NCI-H510A (cell line): ENCODE measurements around the gene RAB29.

Source experiments
- DNase-seq: peaks from one replicate; lab custom pipeline; 2025; lab: John Stamatoyannopoulos, UW

The RAB29 gene

DNA sequence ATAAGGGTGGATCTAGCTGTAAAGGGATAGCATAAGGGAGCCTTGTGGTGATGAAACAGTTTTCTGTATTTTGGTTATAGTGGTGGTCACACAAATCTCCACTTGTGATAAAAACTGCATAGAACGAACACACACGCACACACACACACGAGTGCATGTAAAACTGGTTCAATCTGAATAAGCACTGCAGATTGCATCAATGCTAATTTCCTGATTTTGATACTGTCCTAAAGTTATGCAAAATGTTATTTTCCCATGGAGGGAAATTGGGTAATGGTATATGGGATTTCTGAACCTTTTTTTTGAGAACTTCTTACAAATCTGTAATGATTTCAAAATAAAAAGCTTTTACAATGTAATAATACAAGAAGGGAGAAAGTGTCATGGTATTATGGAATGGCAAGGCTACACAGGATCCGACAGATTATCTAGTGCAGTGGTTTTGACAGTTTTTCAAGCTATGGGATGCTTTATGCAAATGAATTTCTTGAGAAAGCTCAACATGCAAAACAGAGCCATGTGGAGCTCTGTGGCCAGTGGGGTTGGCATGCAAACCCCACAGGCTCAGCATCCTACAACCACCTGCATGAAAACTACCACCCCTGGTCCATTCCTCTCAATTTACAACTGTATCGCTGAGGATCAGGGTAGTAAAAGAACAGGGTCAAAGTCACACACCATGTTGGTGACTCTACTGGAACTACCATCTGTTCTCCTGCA is 18.9 kb upstream of the RAB29 start:
- DNase-seq = no peak

DNA sequence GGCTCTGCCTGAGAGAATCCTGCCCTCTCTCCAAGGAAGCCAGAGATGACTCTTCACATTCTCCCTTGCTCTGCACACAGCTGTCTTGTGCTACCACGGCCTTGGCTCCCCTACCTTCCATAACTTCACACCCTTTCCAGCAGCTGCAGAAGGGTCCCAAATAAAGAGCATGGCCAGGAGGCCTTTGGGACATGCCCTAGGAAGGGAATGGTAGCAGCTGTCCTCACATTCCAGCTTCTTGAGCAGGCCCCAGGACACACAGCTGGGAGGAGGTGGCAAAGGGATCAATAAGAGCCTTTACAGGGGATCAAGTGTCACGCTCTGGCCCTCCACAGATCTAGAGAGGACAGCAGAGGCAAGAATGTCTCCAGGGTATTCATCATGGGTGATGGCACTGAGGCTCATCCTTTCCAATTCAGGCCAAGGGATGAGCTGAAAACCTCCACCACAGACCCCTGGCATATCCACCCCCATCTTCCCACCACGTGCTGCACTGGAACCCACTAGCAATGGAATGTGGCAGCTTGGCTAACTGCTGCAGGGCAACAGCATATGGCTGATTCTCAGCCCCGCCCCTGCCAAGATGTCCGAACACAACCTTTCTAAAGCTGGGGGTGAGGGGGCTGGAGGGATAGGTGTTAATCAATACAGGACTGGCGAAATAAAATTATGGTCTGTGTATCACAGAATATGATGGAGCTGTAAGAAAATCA is 17.8 kb upstream of the RAB29 start:
- DNase-seq = no peak

DNA sequence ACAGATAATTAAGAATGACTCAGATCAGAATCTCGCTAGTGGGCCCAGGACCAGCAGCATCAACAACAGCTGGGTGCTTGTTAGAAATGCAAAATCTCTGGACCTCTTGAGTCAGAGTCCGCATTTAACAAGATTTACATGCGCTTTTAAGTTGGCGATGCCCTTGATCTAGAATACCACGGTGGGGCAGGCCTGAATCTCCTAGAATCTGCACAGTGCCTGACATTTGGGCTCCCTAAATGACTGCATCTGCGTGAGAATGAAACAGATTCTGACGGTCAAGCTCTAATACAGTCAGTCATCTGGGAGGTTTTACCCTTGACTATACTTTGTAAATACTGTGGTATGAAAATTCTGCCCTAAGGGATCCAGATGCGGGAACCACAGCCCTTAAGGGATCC is 17.2 kb upstream of the RAB29 start:
- no peak for DNase-seq

DNA sequence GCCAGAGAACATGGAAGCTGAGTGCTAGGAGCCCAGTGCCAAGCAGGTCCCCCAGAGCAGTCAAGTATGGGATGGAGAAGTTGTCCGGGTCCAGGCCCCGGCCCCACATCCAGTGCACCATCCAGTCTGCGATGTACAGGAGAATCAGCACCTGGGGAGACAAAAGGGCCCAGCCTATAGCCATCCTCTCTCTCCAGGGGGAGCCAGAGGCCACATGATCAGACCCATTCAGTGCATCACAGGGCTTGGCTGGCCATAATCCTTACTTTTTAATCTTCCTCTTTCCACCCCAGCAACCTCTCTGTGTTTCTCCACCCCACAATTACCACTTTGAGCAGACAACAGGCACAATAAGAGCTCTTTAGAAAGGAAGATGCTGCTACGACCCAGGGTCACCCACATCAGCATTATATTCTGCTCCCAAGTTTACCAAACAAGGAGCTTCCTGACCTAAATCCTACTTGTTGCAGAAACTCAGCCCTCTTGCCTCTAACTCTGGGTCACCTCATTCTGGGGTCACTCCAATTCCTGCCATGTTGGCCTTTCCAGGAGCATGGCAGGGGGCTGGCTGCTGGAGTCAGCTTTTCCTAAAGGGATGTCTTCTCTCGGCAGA is 16.4 kb upstream of the RAB29 start:
- DNase-seq = peak; percentile 19

DNA sequence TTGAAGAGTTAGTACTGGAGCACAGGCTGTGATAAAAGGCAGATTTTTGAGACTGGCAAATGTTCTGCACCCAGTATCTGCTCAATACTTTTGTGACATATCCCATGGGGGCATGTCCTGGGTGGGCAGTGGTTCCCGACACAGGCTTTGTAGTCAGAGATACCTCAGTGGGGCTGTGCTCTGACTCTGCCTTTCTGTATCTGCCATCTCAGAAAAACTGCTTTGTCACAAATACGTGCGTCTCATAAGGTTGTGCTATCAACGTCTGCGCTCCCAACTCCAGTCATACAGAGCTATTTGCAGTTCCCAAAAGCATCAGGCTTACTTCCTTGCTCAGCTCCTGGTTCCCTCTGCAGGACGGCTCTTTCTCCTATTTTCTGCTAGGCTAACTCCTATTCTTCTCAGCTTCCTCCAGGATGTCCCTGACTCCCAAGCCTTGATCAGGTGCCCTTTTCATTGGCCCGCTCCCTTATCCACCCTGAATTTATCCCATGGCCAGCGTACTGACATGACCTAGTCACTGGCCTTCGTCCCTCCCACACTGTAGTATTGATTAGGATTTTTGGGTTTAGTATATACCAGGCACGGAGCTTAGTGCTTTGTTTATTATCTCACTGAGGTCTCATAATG is 12.1 kb upstream of the RAB29 start:
- no peak for DNase-seq

DNA sequence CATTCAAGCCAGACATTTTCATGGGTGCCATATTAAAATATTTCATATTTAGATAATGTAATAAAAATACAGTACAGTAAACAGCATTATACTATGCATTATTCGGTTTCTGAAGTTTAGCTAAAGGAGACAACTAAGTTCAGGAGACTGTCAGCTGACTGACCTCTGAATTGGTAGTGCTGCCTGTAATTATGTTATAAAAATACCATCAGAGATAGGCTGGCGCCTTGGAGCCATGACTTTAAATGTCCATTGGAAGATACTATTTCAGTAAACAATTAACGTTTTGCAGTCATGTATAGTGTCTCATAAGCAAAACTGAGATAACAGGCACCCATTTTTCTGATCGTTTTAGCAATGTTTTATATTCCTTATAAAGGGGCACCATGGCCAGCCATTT is 11.3 kb upstream of the RAB29 start:
- no peak for DNase-seq

DNA sequence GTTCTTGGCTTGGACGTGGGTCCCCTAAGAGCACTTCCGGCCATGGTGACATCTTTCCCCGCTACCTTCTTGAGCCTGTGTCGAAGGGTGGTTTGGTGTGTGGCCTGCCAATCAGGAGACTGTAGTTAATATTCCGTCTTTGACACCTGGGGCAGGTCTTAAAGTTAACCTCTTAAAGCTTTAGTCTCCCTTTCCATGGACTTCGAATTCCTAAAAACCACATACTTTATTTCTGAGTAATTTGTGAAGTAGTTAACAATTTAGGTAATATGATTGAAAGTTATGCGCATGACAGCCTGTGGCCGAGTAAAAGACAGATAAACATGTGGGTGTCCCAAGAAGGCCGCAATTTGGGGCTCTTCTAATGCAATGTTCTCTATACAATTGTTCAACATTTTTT is 10.2 kb upstream of the RAB29 start:
- no peak for DNase-seq

DNA sequence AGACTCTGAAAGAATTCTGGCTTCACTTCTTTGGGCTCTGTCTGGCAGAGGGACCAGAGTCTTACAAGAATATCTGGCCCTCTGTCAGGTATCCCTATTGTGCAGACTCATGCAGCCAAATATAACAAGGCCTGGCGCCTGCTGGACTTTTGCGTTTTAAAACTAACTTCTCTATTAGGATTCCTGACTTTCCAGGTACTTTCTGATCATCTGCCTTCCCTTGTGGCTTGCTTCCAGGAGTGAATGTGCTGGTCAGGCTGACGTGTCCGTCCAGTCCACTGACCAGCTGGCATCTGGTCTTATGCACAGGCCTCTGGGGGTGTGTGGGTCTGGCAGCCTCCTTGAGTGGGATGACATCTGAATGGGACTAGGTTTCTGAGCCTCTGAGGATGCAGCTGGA is 8.6 kb upstream of the RAB29 start:
- no peak for DNase-seq

DNA sequence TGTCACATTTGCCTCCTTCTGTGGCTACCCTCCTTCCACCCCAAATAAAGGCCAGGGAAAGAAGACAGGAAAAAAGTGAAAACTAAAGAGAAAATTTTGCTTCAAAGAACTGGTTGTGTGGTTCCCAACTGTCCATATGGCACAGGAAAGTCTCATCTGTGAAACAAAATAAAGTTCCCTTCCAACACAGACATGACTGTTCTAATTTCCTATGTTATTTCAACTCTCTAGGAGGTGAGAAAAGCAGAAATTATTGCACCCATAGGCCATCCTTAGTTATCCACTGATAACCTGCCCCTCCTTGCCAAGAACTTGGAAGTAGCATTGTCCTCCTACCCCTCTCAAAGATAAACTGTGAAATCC is 8.1 kb upstream of the RAB29 start:
- DNase-seq = no peak

DNA sequence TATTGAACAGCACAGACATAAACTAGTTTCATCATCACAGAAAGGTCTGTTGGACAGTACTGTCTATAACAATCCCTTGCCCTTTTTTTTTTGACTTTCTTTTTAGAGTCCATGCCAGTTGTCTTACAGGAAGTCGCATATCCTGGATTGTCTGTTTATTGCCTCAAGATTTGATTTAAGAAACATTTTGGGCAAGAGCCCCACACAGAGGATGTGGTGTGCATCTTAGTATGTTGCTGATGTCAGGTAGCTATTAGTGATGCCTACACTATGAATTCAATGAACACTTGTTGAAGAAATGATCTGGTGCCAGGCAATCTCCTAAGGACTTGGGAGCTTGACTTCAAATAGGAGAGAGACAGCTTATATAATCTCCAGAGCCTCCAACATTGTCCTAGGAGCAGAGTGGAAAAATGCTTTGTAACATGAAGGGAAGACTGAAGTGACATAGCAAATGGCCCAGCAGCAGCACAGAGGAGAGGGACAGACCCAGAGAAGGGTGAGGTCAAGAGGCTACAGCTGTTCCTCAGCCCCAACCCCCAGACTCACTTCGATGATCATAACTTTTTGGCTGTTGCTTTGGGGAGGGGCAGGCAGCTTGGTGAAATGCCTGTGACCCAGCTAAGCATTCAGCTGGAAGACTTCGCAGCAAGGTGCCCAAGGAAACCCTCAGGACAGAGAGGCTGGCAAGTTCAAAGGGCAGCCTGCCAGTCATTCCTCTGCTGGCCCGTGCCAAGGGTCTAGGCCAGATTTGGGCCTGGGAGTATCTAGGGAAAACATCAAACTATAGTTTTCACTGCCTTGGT is 7.5 kb upstream of the RAB29 start:
- no peak for DNase-seq

DNA sequence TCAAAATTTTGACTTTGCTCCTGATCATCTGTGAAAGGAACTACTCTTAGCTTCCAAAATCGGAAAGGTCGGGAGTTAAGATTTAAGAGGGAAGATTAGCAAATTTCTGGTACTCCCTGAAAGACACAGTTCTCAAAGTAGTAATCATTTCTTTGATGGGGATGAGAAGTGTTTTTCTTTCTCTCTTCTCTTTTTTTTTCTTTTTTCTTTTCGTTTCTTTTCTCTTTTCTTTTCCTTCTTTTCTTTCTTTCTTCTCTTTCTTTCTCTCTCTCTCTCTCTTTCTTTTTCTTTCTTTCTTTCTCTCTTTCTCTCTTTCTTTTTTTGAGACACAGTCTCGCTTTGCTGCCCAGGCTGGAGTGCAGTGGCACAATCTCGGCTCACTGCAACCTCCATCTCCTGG is 5.1 kb upstream of the RAB29 start:
- DNase-seq = no peak

DNA sequence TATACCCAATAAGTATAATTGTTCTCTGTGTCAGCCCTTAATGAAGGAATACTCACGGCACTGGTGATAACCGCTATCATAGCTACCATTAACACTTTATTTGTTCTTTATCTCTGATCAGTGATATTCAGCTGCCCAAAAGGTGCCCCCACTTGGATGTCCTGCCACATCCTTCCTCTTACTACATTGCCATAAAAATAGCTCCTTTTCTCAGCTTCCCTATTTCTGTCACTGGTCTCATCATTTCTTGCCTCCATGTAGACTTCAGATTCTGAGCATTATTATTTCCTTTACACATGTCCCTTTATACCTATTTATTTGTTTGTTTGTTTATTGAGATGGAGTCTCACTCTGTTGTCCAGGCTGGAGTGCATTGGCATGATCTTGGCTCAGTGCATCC is 2.7 kb upstream of the RAB29 start:
- DNase-seq = no peak

DNA sequence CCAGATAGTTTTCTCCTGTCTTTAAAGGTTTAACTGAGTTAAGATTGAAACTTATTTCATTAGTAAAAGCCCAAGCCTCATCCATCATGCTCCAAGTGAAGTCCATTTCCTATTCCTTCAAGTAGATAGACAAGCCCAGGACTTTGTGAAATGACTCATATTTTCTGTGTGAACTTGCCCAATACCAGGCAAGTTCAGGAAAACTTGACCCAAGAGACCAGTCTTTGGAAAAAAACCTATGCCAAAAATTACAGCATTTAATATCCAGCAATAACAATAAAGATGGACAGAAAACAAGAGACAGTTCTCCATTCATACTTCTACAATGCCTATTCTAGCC is 405 bp upstream of the RAB29 start:
- DNase-seq = no peak

DNA sequence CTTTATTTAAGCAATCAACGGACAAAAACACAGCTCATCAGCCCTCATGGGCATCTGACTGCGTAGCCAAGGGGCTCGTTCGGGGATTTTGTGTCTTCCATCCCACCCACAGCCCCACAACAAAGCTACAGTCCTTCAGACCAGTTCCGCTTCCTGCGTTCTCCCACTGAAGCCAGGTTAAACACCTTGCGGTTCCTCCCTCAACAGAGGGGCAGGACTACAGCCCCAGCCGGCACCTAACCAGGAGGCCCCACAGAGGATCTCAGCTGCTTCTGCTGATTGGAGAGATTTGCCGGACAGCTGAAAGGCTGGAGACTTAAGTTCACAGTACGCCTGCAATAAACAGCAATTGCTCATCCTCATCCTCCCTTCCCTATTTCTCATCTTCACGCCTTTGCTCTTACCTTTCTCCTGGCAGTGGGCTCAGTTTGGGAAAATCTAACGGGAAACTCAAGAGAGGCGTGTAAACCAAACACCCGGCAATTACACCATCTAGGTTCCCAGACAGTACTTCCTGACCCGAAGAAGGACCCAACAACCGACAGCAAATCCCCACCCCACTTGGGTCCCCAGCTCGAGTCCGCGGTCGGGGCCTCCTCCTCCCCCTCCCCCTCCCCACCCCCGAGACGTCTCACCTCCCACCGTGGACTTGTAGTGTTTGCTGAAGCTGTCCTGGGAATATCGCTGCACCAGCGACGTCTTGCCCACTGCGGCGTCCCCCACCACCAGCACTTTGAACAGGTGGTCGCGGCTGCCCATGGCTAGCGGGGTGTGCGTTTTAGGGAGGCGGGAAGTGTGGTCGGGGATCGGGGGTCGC is 876 bp downstream of the RAB29 start:
- DNase-seq = peak; percentile 35

DNA sequence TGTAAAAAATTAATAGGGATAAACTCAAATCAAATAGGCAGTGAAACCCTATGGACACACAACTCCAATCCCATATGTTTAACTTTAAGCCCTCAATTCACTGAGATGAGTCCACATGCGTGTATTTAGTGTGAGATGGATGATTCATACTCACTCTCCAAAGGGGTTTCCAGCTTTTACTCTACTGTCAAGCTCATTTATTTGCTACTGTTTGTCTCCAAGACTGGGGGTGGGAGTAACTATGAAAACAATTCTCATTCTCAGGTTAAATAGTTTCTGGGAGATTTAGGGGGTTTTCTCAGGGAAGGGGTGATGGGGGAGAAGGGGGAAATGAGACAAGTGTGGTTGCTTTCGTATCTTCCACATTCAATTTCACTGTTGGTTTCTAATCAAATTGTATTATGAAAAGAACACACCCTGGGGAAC is 2.7 kb downstream of the RAB29 start:
- DNase-seq = no peak

DNA sequence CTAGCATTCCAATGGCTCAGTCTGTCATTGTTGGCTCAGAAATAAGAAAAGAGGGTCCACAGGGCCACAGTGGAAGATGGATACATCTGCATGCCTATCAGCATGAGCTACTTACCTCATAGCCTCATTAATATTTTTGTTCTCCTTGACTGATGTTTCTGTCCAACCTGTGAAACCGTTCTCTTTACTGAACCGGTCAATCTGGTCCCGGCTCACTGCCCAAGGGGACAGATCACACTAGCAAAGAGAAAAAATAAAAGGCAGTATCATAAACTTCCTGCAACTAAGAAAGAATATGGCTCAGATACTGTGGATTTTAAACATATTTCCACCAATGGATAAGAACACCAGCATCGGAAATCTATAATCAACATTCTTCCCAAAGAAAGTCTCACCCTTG is 4.7 kb downstream of the RAB29 start:
- DNase-seq = no peak

DNA sequence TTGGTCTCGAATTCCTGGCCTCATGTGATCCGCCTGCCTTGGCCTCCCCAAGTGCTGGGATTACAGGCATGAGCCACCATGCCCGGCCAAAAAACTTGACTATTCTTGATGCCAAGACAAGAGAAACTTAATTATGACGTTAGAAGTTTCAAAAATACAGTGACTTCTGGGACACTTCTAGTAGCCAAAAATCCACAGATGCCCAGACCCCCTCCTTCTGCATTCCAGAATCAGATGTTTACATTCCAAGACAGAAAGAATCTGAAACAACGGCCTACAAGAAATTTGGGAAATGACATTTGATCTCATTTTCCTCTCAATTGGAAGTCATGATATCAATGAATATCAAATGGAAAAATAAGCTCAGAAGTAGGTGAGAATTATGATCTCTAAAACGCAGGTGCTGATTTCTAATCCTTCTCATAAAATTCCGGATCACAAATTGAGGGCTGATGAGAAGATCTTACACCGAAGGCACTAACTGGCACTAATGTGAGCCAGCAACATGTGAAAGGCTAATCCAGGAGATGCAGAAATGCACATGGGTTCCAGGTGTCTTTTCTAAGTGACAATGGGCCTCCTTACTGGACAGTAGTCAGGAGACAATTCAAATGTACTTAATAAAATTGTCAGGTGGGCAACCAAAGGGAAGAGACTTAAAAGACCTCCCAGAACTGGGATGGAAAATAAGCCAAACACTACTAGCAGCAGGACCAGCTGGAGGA is 5.5 kb downstream of the RAB29 start:
- DNase-seq = no peak

DNA sequence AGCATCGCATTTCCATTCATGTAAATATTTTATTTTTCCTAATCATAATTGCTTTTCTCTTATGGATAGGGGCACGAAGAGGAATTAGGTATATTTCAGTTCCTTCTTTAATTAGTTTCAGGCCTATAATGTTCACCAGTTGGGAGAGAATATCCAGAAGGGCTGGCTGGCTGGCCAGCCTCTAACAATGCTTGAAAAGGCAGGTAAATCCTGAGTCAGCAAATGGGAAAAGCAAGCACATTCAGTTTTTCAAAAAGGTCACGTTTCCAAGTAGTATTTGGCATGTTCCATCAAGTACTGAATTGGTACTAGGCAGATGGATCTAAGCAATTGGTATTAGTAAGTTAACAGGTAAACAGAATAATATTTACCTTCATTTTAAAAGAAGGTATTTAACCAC is 8.0 kb downstream of the RAB29 start:
- DNase-seq = no peak

DNA sequence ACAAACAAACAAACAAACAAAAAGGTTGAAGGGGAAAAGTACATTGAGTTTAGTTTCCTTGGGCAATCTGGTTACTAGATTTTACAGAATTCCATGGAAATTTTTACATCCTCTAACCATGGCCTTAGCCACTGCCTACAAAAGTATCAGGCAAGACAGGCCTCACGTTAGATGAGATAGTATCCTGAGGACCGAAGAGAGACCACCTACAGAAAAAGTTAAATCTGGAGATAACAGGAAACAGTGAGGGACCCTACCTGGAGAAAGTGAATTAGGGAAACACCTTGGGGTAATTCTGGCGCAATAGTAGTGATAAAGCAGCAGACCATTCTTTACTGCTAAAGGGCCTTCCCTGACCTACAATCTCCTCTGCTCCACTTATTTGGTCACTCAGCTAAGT is 8.7 kb downstream of the RAB29 start:
- DNase-seq = no peak

DNA sequence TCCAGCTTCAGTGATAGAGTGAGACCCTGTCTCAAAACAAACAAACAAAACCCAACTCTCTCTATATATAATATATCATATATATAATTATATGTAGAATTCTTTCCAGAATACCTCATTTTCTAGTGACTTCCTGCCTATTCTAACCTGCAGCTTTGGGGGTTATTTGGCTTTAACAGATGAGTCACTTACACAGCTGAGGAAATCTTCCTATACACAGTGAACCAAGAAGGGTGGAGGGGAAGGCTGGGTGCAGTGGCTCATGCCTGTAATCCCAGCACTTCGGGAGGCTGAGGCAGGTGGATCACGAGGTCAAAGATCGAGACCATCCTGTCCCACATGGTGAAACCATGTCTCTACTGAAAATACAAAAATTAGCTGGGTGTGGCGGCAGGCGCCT is 9.2 kb downstream of the RAB29 start:
- DNase-seq = no peak

DNA sequence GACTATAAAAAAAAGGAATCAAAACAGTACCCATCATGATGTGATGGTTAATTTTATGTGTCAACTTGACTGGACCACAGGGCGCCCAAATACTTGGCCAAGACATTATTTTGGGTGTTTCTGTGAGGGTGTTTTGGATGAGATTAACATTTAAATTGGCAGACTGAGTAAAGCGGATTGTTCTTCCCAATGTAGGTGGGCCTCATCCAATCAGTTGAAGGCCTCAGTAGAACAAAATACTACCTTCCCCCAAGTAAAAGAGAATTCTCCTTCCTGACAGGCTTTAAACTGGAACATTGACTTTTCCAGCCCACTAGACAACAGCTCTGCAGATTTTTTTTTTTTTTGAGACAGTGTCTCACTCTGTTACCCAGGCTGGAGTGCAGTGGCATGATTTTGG is 10.7 kb downstream of the RAB29 start:
- no peak for DNase-seq
